H7 (cell line): ENCODE data around the gene FNDC11. TPM values are rescaled to one million over a fixed set of nuclear protein-coding genes. Genes with fewer than 3 reads are reported as not detected.

Source experiments
- DNase-seq: peaks from one replicate; pipeline ENCODE4 v3.0.0; 2012
- H3K27me3 ChIP-seq: 2 replicates; pipeline ENCODE4 v1.6.0; 2011; ENCODE audit warnings: mild to moderate bottlenecking, low read length; ENCODE audit not compliant: control insufficient read depth, insufficient read depth
- H3K36me3 ChIP-seq: replicated peaks from 2 replicates; pipeline ENCODE4 v1.5.1; 2011; ENCODE audit warnings: low read length; ENCODE audit not compliant: control insufficient read depth, insufficient read depth
- H3K4me3 ChIP-seq: 2 replicates; pipeline ENCODE4 v1.5.1; 2011; ENCODE audit warnings: low read depth, mild to moderate bottlenecking, control low read depth, low read length, moderate library complexity; ENCODE audit not compliant: insufficient read depth
- total RNA-seq: library from RNA; depleted of rRNA; stranded (reverse); fragments of >200 nt; shearing (Covaris generic); gene quantifications from 2 replicates; pipeline ENCODE4 v1.2.3, GENCODE V29; 2014

The FNDC11 gene
- total RNA-seq, 1 experiment from 2014 or later = 8.0 TPM

- Histone ChIP-seq H3K27me3 (no peaks in the 10 kb centered on the region), H3K4me3 (no peak overlapping the region), H3K36me3 (no peaks in the 10 kb centered on the region; the same call in 1 of the 2 replicates)
- no peak for DNase-seq
Measured at GRCh38 chr20:63561624-63562396, 7.9 kb downstream of the FNDC11 start.

- DNase-seq = no peak
- H3K4me3 ChIP-seq = no peak overlapping the region
- H3K36me3 ChIP-seq = no peaks in the 10 kb centered on the region; the same call in 1 of the 2 replicates
- no peaks in the 10 kb centered on the region for H3K27me3 ChIP-seq
Measured at GRCh38 chr20:63562461-63563224, 8.7 kb downstream of the FNDC11 start.

DNA sequence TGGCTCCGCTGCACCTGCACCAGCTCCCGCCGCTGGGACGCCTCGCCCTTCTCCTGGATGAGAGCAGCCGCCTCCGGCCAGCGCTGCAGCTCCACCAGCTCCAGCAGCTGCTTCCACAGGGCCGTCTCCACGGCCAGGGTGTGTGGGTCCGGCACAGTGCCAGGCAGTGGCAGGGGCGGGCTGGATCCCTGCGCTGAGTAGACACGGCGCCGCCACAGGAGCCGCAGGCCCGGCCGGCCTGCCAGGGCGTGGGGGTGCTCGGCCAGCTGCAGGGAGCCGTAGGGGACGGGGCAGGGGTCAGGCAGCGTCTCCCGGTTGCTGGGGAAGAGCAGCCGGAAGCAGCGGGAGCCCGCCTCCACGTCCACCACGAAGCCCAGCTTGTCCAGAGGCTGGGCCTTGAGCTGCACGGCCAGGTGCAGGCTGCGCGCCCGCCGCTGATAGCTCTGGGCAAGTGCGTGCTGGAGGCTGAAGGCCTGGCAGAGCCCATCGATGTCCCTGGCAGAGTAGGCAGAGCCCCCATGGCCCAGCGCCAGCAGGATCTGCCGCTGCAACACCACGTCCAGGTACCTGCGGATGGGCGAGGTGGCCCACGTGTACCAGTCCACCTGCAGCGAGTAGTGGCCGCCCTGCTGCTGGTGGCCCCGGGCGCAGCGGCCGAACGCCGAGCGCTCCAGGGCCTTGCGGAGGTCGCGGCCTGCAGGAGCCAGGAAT lies 9.4 kb downstream of the FNDC11 start:
- H3K4me3 ChIP-seq = no peak overlapping the region

DNA sequence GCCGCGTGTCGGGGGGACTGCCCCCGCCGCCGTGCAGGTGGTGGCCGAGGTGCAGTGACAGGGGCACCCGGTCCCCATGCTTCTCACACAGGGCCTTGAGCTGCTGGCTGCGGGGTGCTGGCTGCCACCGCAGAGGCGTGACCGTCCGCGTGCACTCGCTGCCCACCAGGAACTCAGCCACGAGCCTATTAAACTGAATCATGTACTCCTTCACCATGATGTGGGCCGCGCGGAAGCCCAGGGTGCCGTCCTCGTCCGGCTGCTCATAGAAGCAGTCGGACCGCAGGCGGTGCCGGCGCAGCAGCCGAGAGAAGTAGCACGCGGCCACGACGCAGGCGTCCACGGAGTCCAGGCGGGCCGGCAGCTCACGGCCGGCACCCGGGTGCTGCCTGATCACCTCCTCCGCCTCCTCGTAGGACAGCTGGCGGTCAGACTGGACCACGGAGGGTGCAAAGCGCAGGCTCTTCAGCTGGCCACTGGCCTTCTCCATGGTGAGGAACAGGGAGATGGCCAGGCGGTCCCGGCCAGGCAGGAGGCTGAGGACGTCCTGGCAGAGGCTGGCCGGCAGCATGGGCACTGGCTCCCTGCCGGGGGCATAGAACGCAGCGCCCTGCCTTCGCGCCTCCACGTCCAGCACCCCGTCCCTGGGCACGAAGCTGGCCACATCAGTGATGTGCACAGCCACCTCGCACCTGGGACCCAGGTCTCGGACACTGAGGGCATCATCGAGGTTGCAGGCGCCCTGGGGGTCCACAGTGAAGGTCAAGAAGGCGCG lies 10.3 kb downstream of the FNDC11 start:
- no peak for DNase-seq
- Histone ChIP-seq H3K4me3 (no peak overlapping the region), H3K36me3 (no peaks in the 10 kb centered on the region; the same call in 1 of the 2 replicates)

More for the DNA sequence above, 9.4 kb downstream of the FNDC11 start:
- H3K27me3 ChIP-seq = no peaks in the 10 kb centered on the region
- no peak for DNase-seq
- no peaks in the 10 kb centered on the region; the same call in 1 of the 2 replicates for H3K36me3 ChIP-seq

DNA sequence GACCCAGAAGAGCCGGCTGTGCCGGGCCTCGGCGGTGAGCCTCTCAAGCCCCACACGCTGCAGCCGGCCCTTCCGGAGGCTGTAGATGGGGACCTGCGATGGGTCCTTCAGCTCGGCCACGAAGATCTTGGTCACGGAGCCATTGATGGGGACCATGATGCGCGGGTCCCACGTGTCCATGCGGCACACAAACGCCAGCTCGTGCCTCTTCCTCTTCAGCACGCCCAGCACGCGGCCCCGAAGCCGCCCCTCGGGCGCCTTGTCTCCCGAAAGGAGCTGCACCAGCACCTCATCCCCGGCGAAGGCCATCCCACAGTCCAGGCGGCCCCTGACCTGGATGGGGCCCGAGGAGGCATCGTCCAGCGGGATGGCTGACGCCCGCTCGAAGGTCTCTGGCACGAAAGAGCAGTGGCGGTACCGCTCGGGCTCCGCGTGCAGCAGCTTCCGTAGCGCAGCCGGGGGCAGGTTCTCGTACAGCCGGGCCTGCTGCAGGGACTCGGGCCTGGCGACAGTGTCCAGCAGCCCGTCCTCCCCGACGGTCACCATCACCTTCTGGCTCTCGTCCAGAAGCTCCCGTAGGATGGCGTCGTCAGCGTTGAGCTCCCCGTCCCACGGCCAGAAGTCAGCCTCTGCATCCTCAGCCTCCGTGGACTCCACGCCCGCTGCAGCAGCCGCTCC lies 11.2 kb downstream of the FNDC11 start:
- H3K27me3 ChIP-seq = no peaks in the 10 kb centered on the region
- H3K36me3 ChIP-seq = no peaks in the 10 kb centered on the region; the same call in 1 of the 2 replicates
- no peak overlapping the region for H3K4me3 ChIP-seq
- DNase-seq = no peak

More for the DNA sequence above, 10.3 kb downstream of the FNDC11 start:
- H3K27me3 ChIP-seq = no peaks in the 10 kb centered on the region

DNA sequence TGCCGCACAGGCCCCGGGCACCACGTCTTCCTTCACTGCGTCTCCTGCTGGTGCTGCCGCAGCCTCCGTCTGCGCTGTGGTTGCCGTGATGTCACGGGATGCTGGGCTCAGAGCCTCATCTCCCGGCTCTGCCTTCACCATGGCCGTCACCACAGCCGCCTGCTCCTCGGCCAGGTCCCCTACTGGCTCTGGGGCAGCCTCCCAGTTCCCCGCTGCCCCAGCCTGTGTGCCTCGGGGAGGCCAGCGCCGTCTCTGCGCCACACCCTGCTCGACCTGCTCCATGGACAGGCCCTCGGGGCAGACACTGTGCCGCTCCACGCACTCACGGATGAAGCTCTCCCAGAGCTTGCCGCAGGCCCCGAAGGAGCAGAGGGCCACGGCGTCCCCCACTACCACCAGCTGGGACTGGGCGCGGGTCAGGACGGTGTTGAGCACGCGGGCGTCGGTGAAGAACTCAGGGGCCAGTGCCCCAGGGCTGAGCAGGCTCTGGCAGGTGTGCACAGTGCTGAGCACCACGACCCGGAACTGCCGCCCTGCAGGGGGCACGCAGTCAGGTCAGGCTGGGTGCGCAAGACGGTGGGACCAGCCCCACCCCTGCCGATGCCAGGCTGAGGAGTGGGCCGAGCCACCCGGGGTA lies 11.9 kb downstream of the FNDC11 start:
- no peaks in the 10 kb centered on the region; the same call in 1 of the 2 replicates for H3K36me3 ChIP-seq
- DNase-seq = no peak
- no peak overlapping the region for H3K4me3 ChIP-seq
- H3K27me3 ChIP-seq = no peaks in the 10 kb centered on the region

DNA sequence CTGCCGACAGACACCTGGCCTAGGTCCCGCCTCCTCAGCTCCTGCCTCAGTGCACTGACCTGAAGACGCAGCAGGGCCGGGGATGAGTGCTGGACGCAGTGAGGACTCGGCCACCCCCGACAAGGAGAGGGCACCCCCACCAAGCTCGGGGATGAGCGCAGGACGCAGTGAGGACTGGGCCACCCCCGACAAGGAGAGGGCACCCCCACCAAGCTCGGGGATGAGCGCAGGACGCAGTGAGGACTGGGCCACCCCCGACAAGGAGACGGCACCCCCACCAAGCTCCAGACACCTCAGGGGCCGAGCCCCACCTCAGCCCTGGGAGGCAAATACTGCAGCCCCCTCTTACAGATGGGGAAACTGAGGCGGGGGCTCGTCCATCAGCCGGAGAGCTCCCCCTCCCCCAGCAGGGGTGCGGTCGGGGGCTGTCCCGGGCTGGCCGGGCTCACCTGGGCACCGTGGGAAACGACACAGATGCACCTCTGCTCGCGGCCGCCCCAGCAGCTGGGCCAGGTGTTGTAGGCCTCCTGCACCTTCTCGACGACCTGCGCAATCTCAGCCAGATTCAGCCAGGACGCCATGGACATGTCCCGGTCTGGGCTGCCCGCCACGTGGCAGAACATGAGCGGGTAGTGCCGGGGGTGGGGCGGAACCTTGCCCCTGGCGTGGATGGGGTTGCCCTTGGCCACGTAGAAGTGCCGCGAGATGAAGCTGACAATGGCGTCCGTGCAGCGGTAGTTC lies 12.6 kb downstream of the FNDC11 start:
- Histone ChIP-seq H3K4me3 (no peak overlapping the region), H3K36me3 (no peaks in the 10 kb centered on the region), H3K27me3 (no peaks in the 10 kb centered on the region)
- DNase-seq = no peak

GRCh38 chr20:63567136-63567385 lies 13.1 kb downstream of the FNDC11 start:
- no peak for DNase-seq
- peaks cover 2% of the 10 kb centered on the region for H3K36me3 ChIP-seq
- no peaks in the 10 kb centered on the region for H3K27me3 ChIP-seq
- no peak overlapping the region for H3K4me3 ChIP-seq

DNA sequence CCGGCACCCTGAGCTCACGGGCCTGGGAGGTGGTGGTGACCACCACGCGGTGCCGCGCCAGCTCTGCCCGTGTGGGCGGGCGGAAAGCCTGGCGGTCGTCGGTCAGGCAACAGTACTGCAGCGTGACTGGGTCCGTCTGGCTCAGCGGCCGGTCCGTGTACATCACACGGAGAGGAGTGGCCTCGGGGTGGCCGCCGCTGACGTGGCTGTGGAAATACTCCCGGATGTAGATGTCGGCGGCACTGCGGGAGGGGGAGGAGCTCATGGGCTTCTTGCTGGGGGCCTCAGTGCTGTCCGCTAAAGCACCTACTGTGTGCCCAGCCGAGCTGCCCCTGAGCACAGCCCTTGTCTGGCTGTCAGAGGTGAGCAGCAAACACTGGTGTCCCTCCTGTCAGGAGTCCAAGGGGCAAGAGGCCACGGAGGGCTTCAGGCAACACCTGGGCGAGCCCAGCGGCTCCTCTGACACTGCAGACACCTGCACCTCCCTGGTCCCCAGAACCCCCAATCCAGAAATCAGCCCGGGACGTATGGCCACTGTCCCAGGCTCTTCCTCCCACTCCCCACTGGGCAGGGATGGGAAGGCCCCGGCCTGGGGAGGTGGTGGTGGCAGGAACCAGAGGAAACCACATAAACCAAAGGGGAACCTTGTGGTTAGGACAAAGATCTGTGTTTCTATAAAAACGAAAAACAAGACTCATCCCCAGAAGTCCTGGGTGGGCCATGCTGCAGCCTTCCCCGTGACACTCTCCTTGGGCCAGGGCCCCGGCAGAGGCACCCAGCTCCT lies 13.6 kb downstream of the FNDC11 start:
- Histone ChIP-seq H3K4me3 (no peak overlapping the region), H3K27me3 (no peaks in the 10 kb centered on the region), H3K36me3 (peaks cover 2% of the 10 kb centered on the region)
- DNase-seq = no peak

GRCh38 chr20:63568170-63568981 lies 14.4 kb downstream of the FNDC11 start:
- DNase-seq = no peak
- Histone ChIP-seq H3K4me3 (no peak overlapping the region), H3K36me3 (peaks cover 2% of the 10 kb centered on the region), H3K27me3 (no peaks in the 10 kb centered on the region)

DNA sequence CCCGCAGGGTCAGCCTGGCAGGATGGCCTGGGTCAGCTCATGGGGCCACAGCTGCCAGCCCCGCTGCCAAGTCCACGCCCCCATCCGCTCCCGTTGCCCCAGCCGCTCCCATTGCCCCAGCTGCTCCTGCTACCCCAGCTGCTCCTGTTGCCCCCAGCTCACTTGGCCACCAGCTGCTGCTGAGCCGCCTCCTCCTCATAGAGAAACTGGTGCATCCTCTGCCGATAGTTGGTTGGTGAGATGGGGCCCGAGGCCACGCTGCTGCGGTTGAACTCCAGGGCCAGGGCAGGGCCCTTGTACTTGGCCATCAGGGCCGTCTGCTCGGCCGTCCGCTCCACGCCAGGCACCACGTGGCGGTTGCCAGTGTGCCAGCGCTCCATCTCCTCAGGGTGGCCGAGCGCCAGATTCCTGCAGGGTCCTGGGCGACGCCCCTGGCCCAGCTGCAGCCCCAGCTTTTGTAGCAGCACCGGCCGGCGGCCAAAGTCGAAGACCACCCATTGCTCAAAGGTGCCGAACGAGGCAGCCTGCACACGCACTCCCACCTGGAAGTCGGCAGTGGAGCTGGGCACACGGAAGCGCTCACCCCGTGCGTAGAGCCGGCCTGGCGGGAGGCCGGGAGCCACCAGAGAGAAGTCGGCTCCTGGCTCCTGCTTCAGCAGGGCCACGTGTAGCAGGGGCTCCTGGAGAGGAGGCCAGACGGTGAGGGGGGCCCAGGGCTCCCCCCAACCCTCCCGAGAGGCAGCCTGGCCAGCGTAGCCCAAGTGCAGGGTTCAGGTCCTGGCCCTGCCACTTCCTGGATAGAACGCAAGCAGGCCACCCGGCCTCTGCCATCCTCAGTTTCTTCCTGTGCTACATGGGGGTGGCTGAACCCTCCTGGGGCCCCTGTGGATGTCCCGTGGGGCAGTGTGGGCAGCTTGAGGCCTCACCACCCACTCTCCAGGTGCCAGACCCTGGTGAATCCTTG lies 15.3 kb downstream of the FNDC11 start:
- DNase-seq = no peak
- H3K36me3 ChIP-seq = peaks cover 2% of the 10 kb centered on the region
- H3K27me3 ChIP-seq = no peaks in the 10 kb centered on the region
- no peak overlapping the region for H3K4me3 ChIP-seq
